Stimulated activated CD8-positive, alpha-beta memory T cell treated with anti-CD3 and anti-CD28 coated beads, Interleukin-2, amount 100 ng/mL, for 48 hours (primary cell): ENCODE data around the gene LRRC25.

ENCODE experiments used
- DNase-seq, 2 donors: peaks; one replicate each; pipeline ENCODE4 v3.0.0-alpha.2; 2020; ENCODE audit warnings: low read depth in 2 of 2

The LRRC25 gene

GRCh38 chr19:18348171-18348570 is 49.3 kb downstream of the LRRC25 start:
- no peak for DNase-seq

GRCh38 chr19:18346091-18346490 is 51.3 kb downstream of the LRRC25 start:
- no peak for DNase-seq

DNA sequence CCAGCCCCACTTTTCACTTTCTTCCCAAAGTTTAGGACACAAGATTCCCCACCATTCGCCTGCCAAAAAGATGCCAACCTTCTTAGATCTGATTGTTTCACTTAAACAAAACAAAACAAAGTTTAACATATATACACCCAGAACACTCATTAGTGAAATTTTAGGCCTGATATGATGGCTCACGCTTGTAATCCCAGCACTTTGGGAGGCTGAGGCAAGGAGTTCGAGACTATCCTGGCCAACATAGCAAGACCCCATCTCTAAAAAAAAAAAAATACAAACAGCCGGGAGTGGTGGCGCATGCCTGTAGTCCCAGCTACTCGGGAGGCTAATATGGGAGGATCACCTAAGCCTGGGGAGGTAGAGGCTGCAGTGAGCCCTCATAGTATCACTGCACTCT is 52.1 kb downstream of the LRRC25 start:
- DNase-seq = no peak

- no peak for DNase-seq
Observed at GRCh38 chr19:18344582-18344950, 52.9 kb downstream of the LRRC25 start.

- no peak for DNase-seq
Observed at GRCh38 chr19:18342090-18342632, 55.3 kb downstream of the LRRC25 start.
